ENCODE measurements around the gene DDX19B. TPM values are rescaled to one million over a fixed set of nuclear protein-coding genes. Genes with fewer than 3 reads are reported as not detected.

Gene DDX19B
- polyA plus RNA-seq, 2 of the 4 experiments (the other 2 are of a cell fraction), result 26.9 to 50.6 TPM

- Histone ChIP-seq H3K4me3 (no peak overlapping the region), H3K4me2 (no peak overlapping the region), H3K4me1 (peaks cover 12% of the 10 kb centered on the region), H3K9me3 (peaks cover 10% of the 10 kb centered on the region; the same call in 2 of the 3 replicates), H3K27ac (no peak overlapping the region)
- WGBS (ENCODE audit: missing lambda C conversion rate), result 86% methylated on average over 1 of the region's 1 CpG
- FAIRE-seq, result no peak
- ATAC-seq, result no peak
- TF ChIP-seq EHF (CRISPR knock-in tag; IDR thresholded peaks at IDR 0.05) (no peak), NR3C1 (IDR thresholded peaks at IDR 0.05) (no peak), RNF2 (IDR thresholded peaks at IDR 0.05; ENCODE audit: borderline replicate concordance, low read depth) (no peak), HOXA7 (CRISPR knock-in tag; IDR thresholded peaks at IDR 0.05) (no peak), JUN (IDR thresholded peaks at IDR 0.05) (no peak), PHF8 (IDR thresholded peaks at IDR 0.05; ENCODE audit: borderline replicate concordance, low read depth) (no peak), POLR2AphosphoS2 (conservative IDR thresholded peaks at IDR 0.05; ENCODE audit: low read length) (no peak), FOSL2 (IDR thresholded peaks at IDR 0.05) (no peak), FOSL2 (CRISPR knock-in tag; IDR thresholded peaks at IDR 0.05) (no peak), SMC3 (IDR thresholded peaks at IDR 0.05) (no peak)
- POLR2A ChIA-PET, result no interaction called here
- DNase-seq (ENCODE audit: low read depth in 1 of 2, low spot score in 1 of 2), result no peak
- CTCF ChIA-PET, result interaction anchor here (0.5 kb wide), 1 partner anchor 204 kb away, joined by 3 read pairs; no protein-coding TSS in a partner anchor
These were observed 2.1 kb downstream of the DDX19B start for GRCh38 chr16:70301121-70301520.

- no peak overlapping the region for H3K4me2 ChIP-seq
- ChIA-PET CTCF (no interaction called here), POLR2A (no interaction called here)
- H3K4me3 ChIP-seq, result no peak overlapping the region
- no peak overlapping the region for H3K27ac ChIP-seq
- no peak for FAIRE-seq
- ATAC-seq, result no peak
- TF ChIP-seq KDM5A (IDR thresholded peaks at IDR 0.05) (no peak), NPAS2 (CRISPR knock-in tag; IDR thresholded peaks at IDR 0.05; ENCODE audit: borderline replicate concordance) (no peak), PBX3 (IDR thresholded peaks at IDR 0.05) (no peak), BHLHE40 (IDR thresholded peaks at IDR 0.05; ENCODE audit: low read depth, low read length) (no peak), SREBF2 (IDR thresholded peaks at IDR 0.05) (no peak), RFX5 (IDR thresholded peaks at IDR 0.05) (no peak), CEBPB (IDR thresholded peaks at IDR 0.05) (no peak)
- no peak for DNase-seq (ENCODE audit: low read depth in 1 of 2, low spot score in 1 of 2)
- peaks cover 10% of the 10 kb centered on the region; the same call in 2 of the 3 replicates for H3K9me3 ChIP-seq
- peaks cover 12% of the 10 kb centered on the region for H3K4me1 ChIP-seq
- 63% methylated on average over 1 of the region's 1 CpG for WGBS (ENCODE audit: missing lambda C conversion rate)
These were observed 3.8 kb downstream of the DDX19B start for GRCh38 chr16:70302745-70303144.

- TF ChIP-seq FOXS1 (CRISPR knock-in tag; IDR thresholded peaks at IDR 0.05) (no peak), HOXB13 (CRISPR knock-in tag; IDR thresholded peaks at IDR 0.05; ENCODE audit: low read depth) (no peak), TFCP2L1 (CRISPR knock-in tag; IDR thresholded peaks at IDR 0.05) (no peak)
- FAIRE-seq (no peak), ATAC-seq (peak in 1 of 2 experiments; percentile 34; a peak in 2 of 6 replicates), DNase-seq (ENCODE audit: low read depth in 1 of 2, low spot score in 1 of 2) (no peak)
- Histone ChIP-seq H3K4me2 (no peak overlapping the region), H3K9me3 (peaks cover 10% of the 10 kb centered on the region; the same call in 2 of the 3 replicates), H3K4me1 (peaks cover 7% of the 10 kb centered on the region), H3K4me3 (no peak overlapping the region), H3K27ac (no peak overlapping the region)
- POLR2A ChIA-PET, result no interaction called here
- WGBS (ENCODE audit: missing lambda C conversion rate), result 88% methylated on average over 3 of the region's 3 CpGs
- CTCF ChIA-PET, result interaction anchor here (1.1 to 1.4 kb wide), 2 partner anchors 14 to 20 kb away, joined by 3 read pairs; no protein-coding TSS in a partner anchor
These were observed 6.0 kb downstream of the DDX19B start for GRCh38 chr16:70304892-70305448.

GRCh38 chr16:70306880-70307279, 7.9 kb downstream of the DDX19B start:
- DNase-seq (ENCODE audit: low read depth in 1 of 2, low spot score in 1 of 2) (no peak), ATAC-seq (no peak), FAIRE-seq (no peak)
- Histone ChIP-seq H3K9me3 (no peaks in the 10 kb centered on the region), H3K4me1 (peaks cover 7% of the 10 kb centered on the region), H3K4me3 (no peak overlapping the region), H3K27ac (no peak overlapping the region), H3K4me2 (no peak overlapping the region)
- POLR2A ChIA-PET, result no interaction called here
- CTCF ChIA-PET, result interaction anchor here (1.1 kb wide), 1 partner anchor 11 kb away, joined by 3 read pairs; no protein-coding TSS in a partner anchor
- TF ChIP-seq CTCF (IDR thresholded peaks at IDR 0.05) (no peak), BHLHE40 (IDR thresholded peaks at IDR 0.05; ENCODE audit: low read depth, low read length) (no peak), ZC3H11A (IDR thresholded peaks at IDR 0.05) (no peak), RAD21 (conservative IDR thresholded peaks at IDR 0.05 in 1 of 2, IDR thresholded peaks at IDR 0.05 in 1 of 2) (no peak), EHF (CRISPR knock-in tag; IDR thresholded peaks at IDR 0.05) (no peak), NR3C1 (IDR thresholded peaks at IDR 0.05) (no peak), MAX (IDR thresholded peaks at IDR 0.05) (no peak), HOXB13 (CRISPR knock-in tag; IDR thresholded peaks at IDR 0.05; ENCODE audit: low read depth) (no peak), GATA3 (IDR thresholded peaks at IDR 0.05; ENCODE audit: borderline replicate concordance) (no peak), CHD2 (IDR thresholded peaks at IDR 0.05; ENCODE audit: low read length, partially characterized antibody) (no peak), RFX5 (IDR thresholded peaks at IDR 0.05) (no peak), NPAS2 (CRISPR knock-in tag; IDR thresholded peaks at IDR 0.05; ENCODE audit: borderline replicate concordance) (no peak), RCOR1 (IDR thresholded peaks at IDR 0.05; ENCODE audit: low read depth, low read length) (no peak), MAFK (IDR thresholded peaks at IDR 0.05; ENCODE audit: partially characterized antibody) (no peak)
- WGBS (ENCODE audit: missing lambda C conversion rate), result 92% methylated on average over 2 of the region's 2 CpGs

Measured in A549 (cell line).